Stimulated activated CD4-positive, alpha-beta T cell treated with anti-CD3 and anti-CD28 coated beads, Interleukin-12 subunit alpha, Interleukin-12 subunit beta, amount 100 ng/mL, for 4 hours (primary cell): ENCODE results near the gene NSMCE1.
"Not testable (repeated sequence)": the region's sequence is repeated elsewhere in the genome, so short reads cannot be mapped to it uniquely, and the experiment has no call there.

Experiments
- DNase-seq: peaks from one replicate; pipeline ENCODE4 v3.0.0-alpha.2; 2020

The NSMCE1 gene

GRCh38 chr16:27211026-27211425 is 57.5 kb downstream of the NSMCE1 start:
- DNase-seq, result no peak

DNA sequence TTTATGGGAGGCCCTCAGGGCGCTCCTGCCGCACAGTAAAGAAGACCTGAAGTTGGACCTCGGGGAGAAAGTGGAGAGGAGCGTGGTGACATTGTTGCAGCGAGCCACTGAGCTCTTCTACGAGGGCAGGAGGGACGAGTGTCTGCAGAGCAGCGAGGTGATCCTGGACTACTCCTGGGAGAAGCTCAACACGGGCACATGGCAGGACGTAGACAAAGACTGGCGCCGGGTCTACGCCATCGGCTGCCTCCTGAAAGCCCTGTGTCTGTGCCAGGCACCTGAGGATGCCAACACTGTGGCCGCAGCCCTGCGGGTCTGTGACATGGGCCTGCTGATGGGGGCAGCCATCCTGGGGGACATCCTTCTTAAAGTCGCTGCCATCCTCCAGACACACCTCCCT is 58.4 kb downstream of the NSMCE1 start:
- DNase-seq, result no peak

DNA sequence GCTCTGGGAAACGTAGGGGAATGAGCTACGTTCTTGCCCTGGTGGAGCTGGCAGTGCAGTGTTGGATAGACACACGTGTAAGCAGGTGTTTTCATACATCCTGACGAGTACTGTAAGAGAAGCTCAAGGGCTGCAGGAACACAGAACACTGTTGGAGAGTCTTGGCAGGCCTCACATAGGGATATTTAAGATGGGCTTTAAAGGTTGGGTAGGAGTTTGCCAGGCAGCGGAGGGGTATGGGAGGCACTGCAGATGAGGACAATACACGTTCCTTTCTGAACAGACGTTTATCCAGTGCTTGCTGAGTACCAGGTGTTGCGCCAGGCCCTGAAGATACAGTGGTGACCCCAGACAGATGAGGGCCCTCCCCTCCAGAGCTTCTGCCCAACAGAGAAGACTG is 59.0 kb downstream of the NSMCE1 start:
- no peak for DNase-seq

DNA sequence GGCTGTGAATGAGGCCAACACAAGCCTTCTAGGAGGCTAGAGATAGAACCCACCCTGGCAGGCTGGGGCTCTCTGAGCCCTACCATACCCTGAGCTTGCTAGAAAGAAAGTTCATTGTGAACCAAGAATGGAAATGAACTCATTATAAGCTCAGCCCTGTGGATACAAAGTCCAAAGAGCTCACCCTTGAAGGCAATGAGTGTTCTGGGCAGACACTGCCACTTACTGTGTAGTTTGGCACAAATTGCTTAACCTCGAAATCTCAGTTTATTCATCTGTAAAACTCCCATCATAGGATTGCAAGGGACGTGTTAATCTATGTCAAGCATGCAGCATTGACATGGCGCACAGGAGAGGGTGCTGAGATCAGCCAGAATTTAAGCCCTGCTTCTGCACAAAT is 59.8 kb downstream of the NSMCE1 start:
- DNase-seq, result no peak

- no peak for DNase-seq
Observed at GRCh38 chr16:27208081-27208680, 60.4 kb downstream of the NSMCE1 start.

DNA sequence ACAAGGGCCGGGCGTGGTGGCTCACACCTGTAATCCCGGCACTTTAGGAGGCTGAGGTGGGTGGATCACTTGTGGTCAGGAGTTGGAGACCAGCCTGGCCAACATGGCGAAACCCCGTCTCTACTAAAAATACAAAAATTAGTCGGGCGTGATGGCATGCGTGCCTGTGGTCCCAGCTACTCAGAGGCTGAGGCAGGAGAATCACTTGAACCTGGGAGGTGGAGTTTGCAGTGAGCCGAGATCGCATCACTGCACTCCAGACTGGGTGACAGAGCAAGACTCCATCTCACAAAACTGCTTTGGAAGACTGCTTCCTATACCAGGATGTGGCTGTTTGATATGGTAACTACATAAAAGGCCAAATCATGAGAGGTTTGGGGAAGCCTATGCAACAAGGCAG is 61.5 kb downstream of the NSMCE1 start:
- not testable (repeated sequence) for DNase-seq

DNA sequence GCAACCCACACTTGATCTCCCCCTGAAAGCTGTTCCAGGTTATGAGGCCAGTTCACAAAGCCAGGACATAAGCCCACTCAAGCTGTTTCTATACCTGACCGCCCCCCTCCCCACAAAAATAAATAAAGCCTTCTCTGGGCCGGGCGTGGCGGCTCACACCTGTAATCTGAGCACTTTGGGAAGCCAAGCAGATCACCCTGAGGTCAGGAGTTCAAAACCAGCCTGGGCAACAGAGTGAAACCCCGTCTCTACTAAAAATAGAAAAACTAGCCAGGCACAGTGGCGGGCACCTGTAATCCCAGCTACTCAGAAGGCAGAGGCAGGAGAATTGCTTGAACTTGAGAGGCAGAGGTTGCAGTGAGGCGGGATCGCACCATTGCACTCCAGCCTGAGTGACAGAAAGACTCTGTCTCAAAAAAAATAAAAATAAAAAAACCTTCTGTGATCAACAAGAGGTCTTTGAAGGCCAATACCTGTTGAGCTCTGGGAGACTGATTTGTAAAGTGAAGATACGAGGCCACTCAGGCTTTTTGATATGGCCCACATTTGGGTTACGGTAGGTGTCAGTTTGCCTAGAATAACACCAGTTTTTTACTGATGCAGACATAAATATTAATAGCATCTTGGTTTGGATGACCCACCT is 63.0 kb downstream of the NSMCE1 start:
- DNase-seq, result no peak

GRCh38 chr16:27204312-27204915 is 64.2 kb downstream of the NSMCE1 start:
- DNase-seq, result no peak

- DNase-seq, result peak; percentile 98
Observed at GRCh38 chr16:27203507-27204311, 64.9 kb downstream of the NSMCE1 start, which contains the start of gene KDM8. Gene KDM8 (plus strand): TSS chr16:27203526. CDS start chr16:27210124, 6,598 bp downstream.

GRCh38 chr16:27202923-27203506 is 65.6 kb downstream of the NSMCE1 start:
- peak; percentile 87 for DNase-seq

DNA sequence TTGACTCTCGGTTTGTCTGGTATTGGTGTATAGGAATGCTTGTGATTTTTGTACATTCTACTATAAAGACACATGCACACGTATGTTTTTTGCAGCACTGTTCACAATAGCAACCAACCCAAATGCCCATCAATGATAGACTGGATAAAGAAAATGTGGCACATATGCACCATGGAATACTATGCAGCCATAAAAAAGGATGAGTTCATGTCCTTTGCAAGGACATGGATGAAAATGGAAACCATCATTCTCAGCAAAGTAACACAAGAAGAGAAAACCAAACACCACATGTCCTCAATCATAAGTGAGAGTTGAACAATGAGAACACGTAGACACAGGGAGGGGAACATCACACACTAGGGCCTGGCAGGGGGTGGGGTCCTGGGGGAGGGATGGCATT is 67.7 kb downstream of the NSMCE1 start:
- not testable (repeated sequence) for DNase-seq

DNA sequence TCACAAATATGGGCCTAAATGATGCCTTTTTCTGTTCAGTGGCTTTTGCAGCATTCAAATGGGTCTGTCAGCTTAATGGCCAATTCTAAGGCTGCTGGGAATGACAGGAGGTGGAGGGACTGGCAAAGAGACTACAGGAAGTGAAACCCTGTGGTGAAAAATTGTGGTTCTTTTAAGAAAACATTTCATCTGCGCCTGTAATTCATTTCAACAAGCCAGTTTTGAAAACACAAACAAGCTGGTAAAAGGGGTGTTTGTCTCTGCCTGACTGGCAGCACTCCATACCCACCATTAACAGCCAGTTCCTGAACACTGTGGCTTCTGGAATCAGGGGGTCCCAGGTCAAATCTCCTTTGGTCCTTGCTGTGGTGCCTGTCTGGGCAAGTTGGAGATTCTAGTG is 68.8 kb downstream of the NSMCE1 start:
- DNase-seq, result no peak

- DNase-seq, result no peak
Observed at GRCh38 chr16:27199235-27199586, 69.4 kb downstream of the NSMCE1 start.

DNA sequence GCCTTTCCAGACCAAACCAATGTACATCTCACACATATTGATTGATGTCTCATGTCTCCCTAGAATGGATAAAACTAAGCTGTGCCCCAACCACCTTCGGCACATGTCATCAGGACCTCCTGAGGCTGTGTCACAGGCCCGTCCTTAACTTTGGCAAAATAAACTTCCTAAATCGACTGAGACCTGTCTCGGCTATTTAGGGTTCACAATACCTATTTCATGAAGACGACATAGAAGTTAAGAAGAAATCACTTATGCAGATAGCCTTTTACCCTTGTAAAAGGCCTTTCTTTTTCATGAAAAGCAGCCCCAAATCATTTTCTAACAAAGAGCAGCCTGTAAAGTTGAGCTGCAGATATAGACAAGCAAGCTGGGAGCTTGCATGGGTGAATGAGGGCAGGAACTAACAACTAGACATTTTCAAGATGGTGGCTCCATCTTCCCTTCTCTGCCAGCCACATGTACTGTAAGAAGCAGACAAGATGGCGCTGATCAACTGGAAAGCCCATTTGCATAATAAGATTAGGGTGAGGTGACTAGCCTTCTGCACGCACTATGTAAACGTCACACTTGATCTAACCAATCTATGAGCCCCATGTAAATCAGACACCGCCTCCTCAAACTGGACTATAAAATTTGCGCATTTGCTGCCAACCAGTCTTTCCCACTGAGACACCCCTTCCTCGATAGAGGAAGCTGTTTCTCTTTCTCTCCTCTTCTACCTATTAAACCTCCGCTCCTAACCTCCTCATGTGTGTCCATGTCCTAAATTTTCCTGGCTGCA is 69.9 kb downstream of the NSMCE1 start:
- DNase-seq, result no peak

- DNase-seq, result no peak
Observed at GRCh38 chr16:27197004-27197403, 71.6 kb downstream of the NSMCE1 start.

GRCh38 chr16:27195941-27196595 is 72.5 kb downstream of the NSMCE1 start:
- DNase-seq, result no peak

GRCh38 chr16:27195076-27195741 is 73.4 kb downstream of the NSMCE1 start:
- no peak for DNase-seq

GRCh38 chr16:27193300-27193990 is 75.1 kb downstream of the NSMCE1 start:
- no peak for DNase-seq

- no peak for DNase-seq
Observed at GRCh38 chr16:27191352-27191924, 77.1 kb downstream of the NSMCE1 start.

- no peak for DNase-seq
Observed at GRCh38 chr16:27190316-27190871, 78.2 kb downstream of the NSMCE1 start.
